Osteocyte (in vitro differentiated cells): Measurements from ENCODE around the gene ZMYND8. TPM values are rescaled to one million over a fixed set of nuclear protein-coding genes. Genes with fewer than 3 reads are reported as not detected.
A peak's percentile ranks its signal among the peaks of the same experiment; 100 is the strongest.

ENCODE experiments used
- DNase-seq: peaks from one replicate; pipeline ENCODE4 v3.0.0; 2021; ENCODE audit warnings: mixed read lengths; ENCODE audit not compliant: unreplicated experiment; ENCODE audit errors: extremely low spot score
- H3K27ac Mint-ChIP-seq: one replicate; pipeline ENCODE4 v1.8.0; 2021; ENCODE audit warnings: mild to moderate bottlenecking, mixed read lengths; ENCODE audit not compliant: unreplicated experiment
- H3K27me3 Mint-ChIP-seq: one replicate; pipeline ENCODE4 v1.8.0; 2021; ENCODE audit warnings: mixed read lengths; ENCODE audit not compliant: unreplicated experiment
- H3K36me3 Mint-ChIP-seq: one replicate; pipeline ENCODE4 v1.8.0; 2021; ENCODE audit warnings: mixed read lengths; ENCODE audit not compliant: unreplicated experiment
- H3K4me1 Mint-ChIP-seq: one replicate; pipeline ENCODE4 v1.8.0; 2021; ENCODE audit warnings: mixed read lengths; ENCODE audit not compliant: unreplicated experiment
- H3K4me3 Mint-ChIP-seq: one replicate; pipeline ENCODE4 v1.8.0; 2021; ENCODE audit warnings: mild to moderate bottlenecking, moderate library complexity, mixed read lengths; ENCODE audit not compliant: unreplicated experiment
- H3K9me3 Mint-ChIP-seq: one replicate; pipeline ENCODE4 v1.8.0; 2021; ENCODE audit warnings: mixed read lengths; ENCODE audit not compliant: unreplicated experiment
- total RNA-seq: library from RNA; stranded (reverse); gene quantifications from 2 replicates; pipeline ENCODE4 v1.2.1, GENCODE V29; 2021
- TF ChIP-seq, protein P1 (sequence below): fragments of 200-600 bp; sonication (generic); IDR thresholded peaks from 2 replicates; pipeline ENCODE4 v1.5.0; 2021; ENCODE audit warnings: antibody characterized with exemption, mild to moderate bottlenecking, moderate library complexity

The ZMYND8 gene
- total RNA-seq, 1 donor from 2014 or later: 96.5 TPM

DNA sequence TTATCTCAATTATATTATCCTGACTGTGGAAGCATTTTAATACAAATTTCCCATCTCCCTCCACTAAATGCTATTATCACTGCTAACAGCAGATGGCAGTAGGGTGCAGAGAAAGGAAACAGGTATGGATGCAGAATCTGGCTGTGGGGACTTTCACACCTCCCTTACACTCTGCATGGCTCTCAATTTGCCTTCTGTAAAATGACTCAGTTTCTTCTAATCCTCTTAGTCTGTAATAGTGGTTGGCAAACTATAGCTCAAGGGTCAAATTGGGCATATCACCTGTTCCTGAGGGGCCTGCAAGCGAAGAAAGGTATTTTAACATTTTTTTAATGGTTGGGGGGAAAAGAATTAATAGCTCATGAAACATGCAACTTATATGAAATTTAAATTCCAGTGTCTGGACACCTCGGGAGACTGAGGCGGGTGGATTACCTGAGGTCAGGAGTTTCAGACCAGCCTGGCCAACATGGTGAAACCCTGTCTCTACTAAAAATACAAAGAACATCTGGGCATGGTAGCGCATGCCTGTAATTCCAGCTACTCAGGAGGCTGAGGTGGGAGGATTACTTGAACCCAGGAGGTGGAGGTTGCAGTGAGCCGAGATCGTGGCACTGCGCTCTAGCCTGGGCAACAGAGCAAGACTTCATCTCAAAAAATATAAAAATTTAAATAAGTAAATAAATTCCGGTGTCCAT lies 83.5 kb downstream of the ZMYND8 start:
- Mint-ChIP-seq H3K4me1 (peaks cover 67% of the 10 kb centered on the region), H3K27ac (peak overlapping the region; percentile 98), H3K4me3 (peak overlapping the region; percentile 54), H3K27me3 (no peaks in the 10 kb centered on the region), H3K36me3 (peaks cover 25% of the 10 kb centered on the region), H3K9me3 (no peaks in the 10 kb centered on the region)
- DNase-seq: no peak
- TF ChIP-seq, protein P1, sequence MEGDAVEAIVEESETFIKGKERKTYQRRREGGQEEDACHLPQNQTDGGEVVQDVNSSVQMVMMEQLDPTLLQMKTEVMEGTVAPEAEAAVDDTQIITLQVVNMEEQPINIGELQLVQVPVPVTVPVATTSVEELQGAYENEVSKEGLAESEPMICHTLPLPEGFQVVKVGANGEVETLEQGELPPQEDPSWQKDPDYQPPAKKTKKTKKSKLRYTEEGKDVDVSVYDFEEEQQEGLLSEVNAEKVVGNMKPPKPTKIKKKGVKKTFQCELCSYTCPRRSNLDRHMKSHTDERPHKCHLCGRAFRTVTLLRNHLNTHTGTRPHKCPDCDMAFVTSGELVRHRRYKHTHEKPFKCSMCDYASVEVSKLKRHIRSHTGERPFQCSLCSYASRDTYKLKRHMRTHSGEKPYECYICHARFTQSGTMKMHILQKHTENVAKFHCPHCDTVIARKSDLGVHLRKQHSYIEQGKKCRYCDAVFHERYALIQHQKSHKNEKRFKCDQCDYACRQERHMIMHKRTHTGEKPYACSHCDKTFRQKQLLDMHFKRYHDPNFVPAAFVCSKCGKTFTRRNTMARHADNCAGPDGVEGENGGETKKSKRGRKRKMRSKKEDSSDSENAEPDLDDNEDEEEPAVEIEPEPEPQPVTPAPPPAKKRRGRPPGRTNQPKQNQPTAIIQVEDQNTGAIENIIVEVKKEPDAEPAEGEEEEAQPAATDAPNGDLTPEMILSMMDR: peak; percentile 90

DNA sequence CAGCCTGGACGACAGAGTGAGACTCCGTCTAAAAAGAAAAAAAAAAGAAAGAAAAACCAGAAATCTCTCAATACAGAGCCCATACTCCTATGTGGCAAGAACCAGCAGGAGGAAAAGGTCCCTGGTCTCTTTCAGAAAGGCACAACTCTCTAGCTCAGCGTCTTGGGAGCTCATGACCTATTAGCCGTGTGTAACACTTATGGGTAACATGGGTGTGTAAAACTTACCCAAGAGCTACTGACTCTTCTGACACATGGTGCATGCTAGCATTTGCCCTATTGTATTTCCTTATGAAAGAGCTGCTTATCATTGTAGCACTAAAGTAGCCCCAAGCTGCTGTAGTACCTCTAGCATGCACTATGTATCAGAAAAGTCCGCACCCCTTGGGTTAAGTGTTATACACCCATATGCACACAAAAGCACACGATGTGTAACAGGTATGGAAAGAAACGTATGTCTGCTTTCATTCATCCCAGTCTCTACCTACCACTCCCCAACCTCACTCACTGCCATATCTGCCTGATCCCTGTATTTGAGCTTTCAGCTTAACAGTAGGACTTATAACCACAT lies 85.4 kb downstream of the ZMYND8 start:
- Mint-ChIP-seq H3K27me3 (no peaks in the 10 kb centered on the region), H3K36me3 (peaks cover 29% of the 10 kb centered on the region), H3K9me3 (no peaks in the 10 kb centered on the region), H3K27ac (peak overlapping the region; percentile 98), H3K4me3 (no peak overlapping the region), H3K4me1 (peaks cover 51% of the 10 kb centered on the region)
- no peak for DNase-seq
- TF ChIP-seq, protein P1: no peak

DNA sequence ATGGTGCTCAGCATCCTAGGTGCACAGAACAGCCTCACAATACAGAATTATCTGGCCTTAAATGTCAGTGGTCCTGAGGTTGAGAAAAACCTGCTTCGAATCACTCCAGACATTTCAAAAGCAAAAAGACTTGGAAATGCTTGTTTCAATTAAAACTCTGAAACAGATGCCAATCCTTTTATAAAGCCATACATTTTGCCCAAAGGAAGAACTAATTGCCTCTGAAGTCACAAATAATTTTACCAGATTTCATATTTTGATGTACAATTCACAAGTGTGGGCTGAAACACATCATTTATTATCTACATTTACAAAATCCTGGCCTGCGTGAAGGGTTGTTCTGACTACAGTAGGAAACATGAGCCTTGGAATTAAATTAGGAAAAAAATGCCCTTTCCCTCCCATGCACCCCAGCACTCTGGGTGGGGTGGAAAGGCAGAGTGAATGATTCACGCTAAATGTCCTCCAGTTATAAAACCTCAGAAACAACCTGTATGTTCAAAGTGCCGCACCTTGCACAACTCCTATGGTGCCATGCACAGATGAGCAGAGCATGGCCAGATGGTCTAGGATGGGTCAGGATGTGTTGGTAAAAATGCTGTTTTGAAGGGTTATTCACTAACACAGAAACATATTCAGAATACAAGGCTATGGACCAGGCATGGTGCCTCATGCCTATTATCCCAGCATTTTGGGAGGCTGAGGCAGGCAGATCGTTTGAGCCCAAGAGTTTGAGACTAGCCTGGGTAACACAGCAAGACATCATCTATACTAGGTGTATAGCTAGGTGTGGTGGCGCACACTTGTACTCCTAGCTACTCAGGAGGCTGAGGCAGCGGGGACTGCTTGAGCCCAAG lies 87.0 kb downstream of the ZMYND8 start:
- Mint-ChIP-seq H3K27me3 (no peaks in the 10 kb centered on the region), H3K9me3 (no peaks in the 10 kb centered on the region), H3K27ac (peak overlapping the region; percentile 64), H3K4me3 (no peak overlapping the region), H3K36me3 (peaks cover 24% of the 10 kb centered on the region), H3K4me1 (peaks cover 35% of the 10 kb centered on the region)
- TF ChIP-seq, protein P1: no peak
- DNase-seq: no peak

DNA sequence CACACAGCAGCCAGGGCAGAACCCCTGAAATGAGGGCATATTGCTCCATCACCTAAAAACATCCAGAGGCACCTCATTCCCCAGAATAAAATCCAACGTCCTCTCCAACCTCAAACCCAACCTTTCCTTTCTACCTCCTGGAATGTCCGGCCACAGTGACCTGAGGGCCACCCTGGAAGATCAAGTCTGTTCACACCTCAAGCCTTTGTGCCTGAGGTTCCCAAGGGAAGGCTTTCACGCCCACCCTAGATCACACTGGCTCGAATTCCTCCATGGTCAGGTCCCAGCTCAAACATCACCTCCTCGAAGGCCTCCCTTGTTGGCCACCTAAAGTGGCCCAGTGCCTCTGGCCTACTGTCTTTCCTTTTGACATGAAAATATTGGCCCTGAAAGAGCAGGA lies 88.9 kb downstream of the ZMYND8 start:
- TF ChIP-seq, protein P1: no peak
- peaks cover 24% of the 10 kb centered on the region for H3K36me3 Mint-ChIP-seq
- H3K27me3 Mint-ChIP-seq: no peaks in the 10 kb centered on the region
- H3K9me3 Mint-ChIP-seq: no peaks in the 10 kb centered on the region
- peaks cover 26% of the 10 kb centered on the region for H3K4me1 Mint-ChIP-seq
- DNase-seq: no peak
- H3K27ac Mint-ChIP-seq: peak overlapping the region; percentile 9
- no peak overlapping the region for H3K4me3 Mint-ChIP-seq
